GM12878 (cell line): ENCODE results near the gene MGME1.

Experiments used
- CTCF ChIP-seq, 3 experiments: IDR thresholded peaks in 2 of 3; conservative IDR thresholded peaks in 1 of 3; 2 replicates each; pipeline ENCODE4 v1.5.1; 2011; ENCODE audit warnings: low read depth in 3 of 3, low read length in 3 of 3, mild to moderate bottlenecking in 3 of 3, control low read depth in 2 of 3, moderate library complexity in 2 of 3, inconsistent platforms in 1 of 3, mixed read lengths in 1 of 3; ENCODE audit not compliant: control insufficient read depth in 2 of 3, insufficient read depth in 1 of 3; ENCODE audit errors: extremely low read depth in 1 of 3
- GABPA ChIP-seq: IDR thresholded peaks from 2 replicates; pipeline ENCODE4 v1.6.1; 2014; ENCODE audit warnings: antibody characterized with exemption, low read depth, mild to moderate bottlenecking, inconsistent platforms
- HDAC2 ChIP-seq: fragments of 200-600 bp; sonication (generic); IDR thresholded peaks from 2 replicates; pipeline ENCODE4 v1.6.1; 2017
- SIN3A ChIP-seq: IDR thresholded peaks from 2 replicates; pipeline ENCODE4 v1.6.1; 2012; ENCODE audit warnings: low read depth, low read length, improper control_type of control experiment
- SMC3 ChIP-seq: IDR thresholded peaks from 2 replicates; pipeline ENCODE4 v1.6.1; 2011; ENCODE audit warnings: low read length, improper control_type of control experiment, borderline replicate concordance
- SREBF2 ChIP-seq: IDR thresholded peaks from 2 replicates; pipeline ENCODE4 v1.6.1; 2012; ENCODE audit warnings: mild to moderate bottlenecking, low read length

- TF ChIP-seq CTCF (IDR thresholded peaks at IDR 0.05 in 2 of 3, conservative IDR thresholded peaks at IDR 0.05 in 1 of 3; ENCODE audit: control insufficient read depth in 2 of 3, extremely low read depth in 1 of 3, insufficient read depth in 1 of 3, low read depth in 3 of 3, low read length in 3 of 3) (no peak), SREBF2 (no peak), GABPA (no peak), HDAC2 (no peak), SMC3 (no peak), SIN3A (no peak)
Observed at GRCh38 chr20:17985388-17986018, 16.7 kb downstream of the MGME1 start.
